Endothelial cell of umbilical vein (primary cell): Measurements from ENCODE around the gene FKBP7. TPM values are rescaled to one million over a fixed set of nuclear protein-coding genes. Genes with fewer than 3 reads are reported as not detected.

Source experiments
- BruUV-seq: library from RNA; stranded (reverse); fragments of 400-500 nt; replicated peaks from 2 replicates; lab custom pipeline; 2021; lab: Mats Ljungman, UMichigan
- CTCF ChIA-PET: fragments of 300-600, 350-600 bp; sonication (Branson Sonifier 250); formaldehyde crosslinking; loops from one replicate; lab custom pipeline; 2021; ENCODE audit warnings: antibody characterized with exemption, inconsistent platforms; lab: Charles Lee
- POLR2A ChIA-PET: fragments of 300-600, 350-600 bp; sonication (Branson Sonifier 250); formaldehyde crosslinking; loops from one replicate; lab custom pipeline; 2021; ENCODE audit warnings: antibody characterized with exemption, inconsistent platforms; lab: Charles Lee
- DNase-seq: peaks from one replicate; pipeline ENCODE4 v3.0.0-alpha.2; 2011; ENCODE audit warnings: low read depth, low spot score
- FAIRE-seq: peaks from 2 replicates; lab custom pipeline; 2011; peaks lifted over from hg19 to GRCh38; lab: Jason Lieb, UNC
- H2AFZ ChIP-seq: 2 replicates; pipeline ENCODE4 v1.6.0; 2012; ENCODE audit warnings: low read depth, low read length, control low read depth, inconsistent platforms
- H3K27ac ChIP-seq: 2 replicates; pipeline ENCODE4 v1.5.1; 2011; ENCODE audit warnings: low read depth, mild to moderate bottlenecking, control low read depth, low read length, moderate library complexity; ENCODE audit not compliant: insufficient read depth
- H3K27me3 ChIP-seq, 2 experiments: 2 replicates each; pipeline versions ENCODE4 v1.6.0 to v1.6.1; 2011; ENCODE audit warnings: low read length in 2 of 2, mixed read lengths in 1 of 2; ENCODE audit not compliant: control insufficient read depth in 2 of 2, insufficient read depth in 2 of 2
- H3K36me3 ChIP-seq, 2 experiments: 2 replicates in 1 of 2; 3 replicates in 1 of 2; pipeline ENCODE4 v1.5.1; 2011; ENCODE audit warnings: low read length in 2 of 2, mild to moderate bottlenecking in 1 of 2, moderate library complexity in 1 of 2; ENCODE audit not compliant: control insufficient read depth in 2 of 2, insufficient read depth in 2 of 2; ENCODE audit errors: extremely low read depth in 1 of 2
- H3K4me1 ChIP-seq: 3 replicates; pipeline ENCODE4 v1.5.1; 2011; ENCODE audit warnings: mild to moderate bottlenecking, low read length; ENCODE audit not compliant: control insufficient read depth, insufficient read depth; ENCODE audit errors: extremely low read depth
- H3K4me2 ChIP-seq: 2 replicates; pipeline ENCODE4 v1.6.1; 2011; ENCODE audit warnings: low read length, control low read depth, mixed read lengths; ENCODE audit not compliant: insufficient read depth
- H3K4me3 ChIP-seq, 3 experiments: fragments of 200-600 bp in 1 of 3; sonication (generic), shearing (Covaris generic) in 1 of 3; replicated peaks in 1 of 3; 2 replicates each; pipeline ENCODE4 v1.5.1; 2011 to 2016; ENCODE audit warnings: control low read depth in 3 of 3, low read length in 3 of 3, mild to moderate bottlenecking in 2 of 3, inconsistent platforms in 1 of 3, low read depth in 1 of 3, moderate library complexity in 1 of 3; ENCODE audit not compliant: insufficient read depth in 1 of 3
- H3K79me2 ChIP-seq: 2 replicates; pipeline ENCODE4 v1.6.0; 2012; ENCODE audit warnings: low read length, inconsistent platforms; ENCODE audit not compliant: control insufficient read depth, insufficient read depth
- H3K9ac ChIP-seq: replicated peaks from 2 replicates; pipeline ENCODE3; 2011; ENCODE audit warnings: low read length, control low read depth; ENCODE audit not compliant: insufficient read depth; ENCODE audit errors: extremely low read depth
- H3K9me1 ChIP-seq: replicated peaks from 3 replicates; pipeline ENCODE4 v1.6.0; 2011; ENCODE audit warnings: mild to moderate bottlenecking, low read length; ENCODE audit not compliant: control insufficient read depth, insufficient read depth; ENCODE audit errors: extremely low read depth
- H3K9me3 ChIP-seq: replicated peaks from 2 replicates; pipeline ENCODE4 v1.5.1; 2012; ENCODE audit warnings: low read length, inconsistent platforms; ENCODE audit not compliant: control insufficient read depth, insufficient read depth
- H4K20me1 ChIP-seq: replicated peaks from 2 replicates; pipeline ENCODE3; 2011; ENCODE audit warnings: mild to moderate bottlenecking, low read length; ENCODE audit not compliant: control insufficient read depth, insufficient read depth; ENCODE audit errors: extremely low read depth
- CTCF ChIP-seq, 2 donors: IDR thresholded peaks; 1 replicate in 1 of 2; 2 replicates in 1 of 2; pipeline ENCODE4 v1.5.1; 2011; ENCODE audit warnings: low read length in 2 of 2, mild to moderate bottlenecking in 2 of 2, moderate library complexity in 2 of 2, control low read depth in 1 of 2, inconsistent platforms in 1 of 2, low read depth in 1 of 2; ENCODE audit not compliant: insufficient read depth in 1 of 2; ENCODE audit errors: extremely low read depth in 1 of 2
- EZH2 ChIP-seq: IDR thresholded peaks from 2 replicates; pipeline ENCODE4 v1.6.1; 2012; ENCODE audit warnings: borderline replicate concordance, low read depth, mild to moderate bottlenecking, moderate library complexity, low read length, inconsistent platforms; ENCODE audit not compliant: severe bottlenecking
- FOS ChIP-seq: IDR thresholded peaks from 2 replicates; pipeline ENCODE4 v1.6.1; 2011; ENCODE audit warnings: mild to moderate bottlenecking, low read length, moderate library complexity, borderline replicate concordance; ENCODE audit not compliant: insufficient read depth
- GATA2 ChIP-seq: IDR thresholded peaks from 2 replicates; pipeline ENCODE4 v1.7.0; 2011; ENCODE audit warnings: low read depth, mild to moderate bottlenecking, moderate library complexity, mixed read lengths, low read length; ENCODE audit not compliant: insufficient read length, insufficient read depth
- JUN ChIP-seq: IDR thresholded peaks from 2 replicates; pipeline ENCODE4 v1.6.1; 2011; ENCODE audit warnings: borderline replicate concordance, low read depth; ENCODE audit not compliant: insufficient read length, insufficient read depth
- MAX ChIP-seq: IDR thresholded peaks from 2 replicates; pipeline ENCODE4 v1.6.1; 2011; ENCODE audit not compliant: insufficient read depth, insufficient read length
- MYC ChIP-seq: IDR thresholded peaks from one replicate; pipeline ENCODE4 v1.6.1; 2011; ENCODE audit warnings: mild to moderate bottlenecking, low read depth, low read length
- POLR2A ChIP-seq: IDR thresholded peaks from 2 replicates; pipeline ENCODE4 v1.6.1; 2012; ENCODE audit warnings: low read depth, mild to moderate bottlenecking, control low read depth, low read length
- POLR2AphosphoS5 ChIP-seq: IDR thresholded peaks from 2 replicates; pipeline ENCODE4 v1.6.1; 2012; ENCODE audit warnings: low read depth, mild to moderate bottlenecking, control low read depth, low read length, moderate library complexity; ENCODE audit not compliant: insufficient read depth
- dilution Hi-C: fragments of 300-500 bp; cut with MboI; formaldehyde crosslinking; loops from one replicate; pipeline ENCODE4 v1.15.0; 2019; ENCODE audit warnings: low sequenced_read_pairs; ENCODE audit not compliant: extremely low pct_ligation_motif_present
- intact Hi-C: fragments of 100-400 bp; cut with micrococcal nuclease; formaldehyde crosslinking; loops from one replicate; pipeline ENCODE4 v1.10.0; 2022
- polyA plus RNA-seq, 4 experiments: library from polyadenylated mRNA; depleted of rRNA in 3 of 4; stranded (reverse) in 3 of 4; unstranded in 1 of 4; fragments of >200 nt; gene quantifications; 2 replicates each; pipeline versions ENCODE4 v1.2.1 to v1.2.3, GENCODE V29; 2011 to 2012; ENCODE audit warnings: missing spikeins in 1 of 4
- total RNA-seq: library from RNA; stranded (reverse); gene quantifications from 2 replicates; pipeline ENCODE4 v1.2.3, GENCODE V29; 2021

Gene FKBP7
- total and polyA plus RNA-seq, 2 donors (not counting 3 experiments of a cell fraction or from before 2014, with no cell fraction given) = 11.2 to 20.5 TPM

GRCh38 chr2:178479758-178480226 is 1.4 kb upstream of the FKBP7 start:
- Histone ChIP-seq H3K4me2 (peak overlapping the region; percentile 74), H4K20me1 (no peaks in the 10 kb centered on the region), H3K79me2 (peaks cover 42% of the 10 kb centered on the region), H3K4me3 (peak overlapping the region in 2 of 3 experiments; percentile 51 to 62), H3K27ac (peak overlapping the region; percentile 42), H3K9ac (peak overlapping the region; percentile 28), H3K36me3 (no peaks in the 10 kb centered on the region), H3K4me1 (peaks cover 35% of the 10 kb centered on the region), H3K9me3 (no peaks in the 10 kb centered on the region), H3K27me3 (no peaks in the 10 kb centered on the region), H3K9me1 (no peaks in the 10 kb centered on the region), H2AFZ (peak overlapping the region; percentile 11)
- FAIRE-seq (no peak), DNase-seq (no peak)
- intact Hi-C loops (loop anchor here (1.0 to 10.0 kb wide), 5 partner anchors 44 to 783 kb away; partner anchors contain the start of gene SESTD1), dilution Hi-C loops (no loop called here)
- ChIA-PET POLR2A (interaction anchor here (1.4 kb wide), 1 partner anchor 29 kb away, joined by 10 read pairs; the partner anchor contains the start of genes PJVK and PRKRA), CTCF (interaction anchor here (1.2 kb wide), 2 partner anchors 43 to 65 kb away, joined by 3 to 8 read pairs; no protein-coding TSS in a partner anchor)
- no TSS peak for BruUV-seq
- TF ChIP-seq MYC (no peak), GATA2 (no peak), MAX (no peak), CTCF (IDR thresholded peaks at IDR 0.05; ENCODE audit: extremely low read depth in 1 of 2, insufficient read depth in 1 of 2, low read depth in 1 of 2, low read length in 2 of 2) (no peak), POLR2A (no peak), JUN (no peak), FOS (no peak), EZH2 (no peak), POLR2AphosphoS5 (no peak)
